Stimulated activated CD8-positive, alpha-beta memory T cell treated with anti-CD3 and anti-CD28 coated beads, Interleukin-4, amount 100 ng/mL, for 48 hours (primary cell): ENCODE measurements around the gene BTBD2.

Experiments
- DNase-seq: peaks from one replicate; pipeline ENCODE4 v3.0.0-alpha.2; 2020

Gene BTBD2

GRCh38 chr19:1956868-1957492 lies 58.5 kb downstream of the BTBD2 start:
- DNase-seq = no peak

- no peak for DNase-seq
These were observed 59.4 kb downstream of the BTBD2 start for GRCh38 chr19:1956122-1956494.

GRCh38 chr19:1955171-1956121 lies 60.1 kb downstream of the BTBD2 start:
- DNase-seq = no peak

- no peak for DNase-seq
These were observed 61.0 kb downstream of the BTBD2 start for GRCh38 chr19:1954532-1954933.

GRCh38 chr19:1953441-1954094 lies 61.9 kb downstream of the BTBD2 start:
- no peak for DNase-seq

GRCh38 chr19:1953037-1953436 lies 62.5 kb downstream of the BTBD2 start:
- no peak for DNase-seq

GRCh38 chr19:1952635-1953034 lies 62.9 kb downstream of the BTBD2 start:
- no peak for DNase-seq

GRCh38 chr19:1950640-1951039 lies 64.9 kb downstream of the BTBD2 start:
- DNase-seq = no peak

- DNase-seq = no peak
These were observed 66.0 kb downstream of the BTBD2 start for GRCh38 chr19:1949304-1950101.

GRCh38 chr19:1947651-1948209 lies 67.8 kb downstream of the BTBD2 start:
- no peak for DNase-seq

- DNase-seq = peak; percentile 60
These were observed 69.6 kb downstream of the BTBD2 start for GRCh38 chr19:1945899-1946298.

- no peak for DNase-seq
These were observed 70.5 kb downstream of the BTBD2 start for GRCh38 chr19:1944916-1945561.

- DNase-seq = no peak
These were observed 71.2 kb downstream of the BTBD2 start for GRCh38 chr19:1944088-1944915.

GRCh38 chr19:1943661-1944087 lies 71.8 kb downstream of the BTBD2 start:
- DNase-seq = no peak

- DNase-seq = no peak
These were observed 72.5 kb downstream of the BTBD2 start for GRCh38 chr19:1942934-1943555.

- peak; percentile 81 for DNase-seq
These were observed 73.2 kb downstream of the BTBD2 start for GRCh38 chr19:1942078-1942933.

GRCh38 chr19:1941146-1942077 lies 74.1 kb downstream of the BTBD2 start, which contains the start of gene CSNK1G2:
TSS of gene CSNK1G2 (plus strand) at chr19:1941172. CDS start at chr19:1969773, 28,601 bp downstream.
- DNase-seq = no peak

GRCh38 chr19:1938071-1938470 lies 77.4 kb downstream of the BTBD2 start:
- no peak for DNase-seq
